GM12891 (cell line): ENCODE data around the gene TMEM106C.
"Not testable (repeated sequence)": the region's sequence is repeated elsewhere in the genome, so short reads cannot be mapped to it uniquely, and the experiment has no call there.

Experiments used
- PAX5 ChIP-seq: IDR thresholded peaks from 2 replicates; pipeline ENCODE4 v1.6.1; 2011; ENCODE audit warnings: low read length, moderate library complexity, mild to moderate bottlenecking; ENCODE audit not compliant: insufficient read depth, severe bottlenecking
- POLR2A ChIP-seq: IDR thresholded peaks from 2 replicates; pipeline ENCODE4 v1.6.1; 2011; ENCODE audit warnings: low read depth, low read length, control low read depth
- POLR2AphosphoS5 ChIP-seq: IDR thresholded peaks from 2 replicates; pipeline ENCODE4 v1.6.1; 2011; ENCODE audit warnings: low read depth, low read length, control low read depth
- POU2F2 ChIP-seq: IDR thresholded peaks from 2 replicates; pipeline ENCODE4 v1.6.1; 2011; ENCODE audit warnings: low read depth, mild to moderate bottlenecking, control low read depth, low read length, moderate library complexity
- SPI1 ChIP-seq: IDR thresholded peaks from 2 replicates; pipeline ENCODE4 v1.6.1; 2011; ENCODE audit warnings: low read depth, low read length, control low read depth
- TAF1 ChIP-seq: IDR thresholded peaks from 2 replicates; pipeline ENCODE4 v1.6.1; 2011; ENCODE audit warnings: low read depth, low read length, control low read depth

DNA sequence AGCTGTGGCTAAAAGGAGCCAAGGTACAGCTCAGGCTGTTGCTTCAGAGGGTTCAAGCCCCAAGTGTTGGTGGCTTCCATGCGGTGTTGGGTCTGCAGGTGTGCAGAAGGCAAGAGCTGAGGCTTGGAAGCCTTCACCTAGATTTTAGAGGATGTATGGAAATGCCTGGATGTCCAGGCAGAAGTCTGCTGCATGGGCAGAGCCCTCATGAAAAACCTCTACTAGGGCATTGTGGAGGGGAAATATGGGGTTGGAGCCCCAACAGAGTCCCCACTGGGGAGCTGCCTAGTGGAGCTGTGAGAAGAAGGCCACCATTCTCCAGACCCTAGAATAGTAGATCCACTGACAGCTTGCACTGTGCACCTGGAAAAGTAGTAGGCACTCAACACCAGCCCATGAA is 5.7 kb upstream of the TMEM106C start:
- TF ChIP-seq POLR2A, TAF1, PAX5, POLR2AphosphoS5, SPI1, POU2F2: not testable (repeated sequence)
